GDM1 (cell line): ENCODE data around the gene OR51S1.
"Not testable (repeated sequence)": the region's sequence is repeated elsewhere in the genome, so short reads cannot be mapped to it uniquely, and the experiment has no call there.

Experiments used
- DNase-seq: peaks from one replicate; lab custom pipeline; 2025; lab: John Stamatoyannopoulos, UW

OR51S1 gene, protein sequence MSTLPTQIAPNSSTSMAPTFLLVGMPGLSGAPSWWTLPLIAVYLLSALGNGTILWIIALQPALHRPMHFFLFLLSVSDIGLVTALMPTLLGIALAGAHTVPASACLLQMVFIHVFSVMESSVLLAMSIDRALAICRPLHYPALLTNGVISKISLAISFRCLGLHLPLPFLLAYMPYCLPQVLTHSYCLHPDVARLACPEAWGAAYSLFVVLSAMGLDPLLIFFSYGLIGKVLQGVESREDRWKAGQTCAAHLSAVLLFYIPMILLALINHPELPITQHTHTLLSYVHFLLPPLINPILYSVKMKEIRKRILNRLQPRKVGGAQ

DNA sequence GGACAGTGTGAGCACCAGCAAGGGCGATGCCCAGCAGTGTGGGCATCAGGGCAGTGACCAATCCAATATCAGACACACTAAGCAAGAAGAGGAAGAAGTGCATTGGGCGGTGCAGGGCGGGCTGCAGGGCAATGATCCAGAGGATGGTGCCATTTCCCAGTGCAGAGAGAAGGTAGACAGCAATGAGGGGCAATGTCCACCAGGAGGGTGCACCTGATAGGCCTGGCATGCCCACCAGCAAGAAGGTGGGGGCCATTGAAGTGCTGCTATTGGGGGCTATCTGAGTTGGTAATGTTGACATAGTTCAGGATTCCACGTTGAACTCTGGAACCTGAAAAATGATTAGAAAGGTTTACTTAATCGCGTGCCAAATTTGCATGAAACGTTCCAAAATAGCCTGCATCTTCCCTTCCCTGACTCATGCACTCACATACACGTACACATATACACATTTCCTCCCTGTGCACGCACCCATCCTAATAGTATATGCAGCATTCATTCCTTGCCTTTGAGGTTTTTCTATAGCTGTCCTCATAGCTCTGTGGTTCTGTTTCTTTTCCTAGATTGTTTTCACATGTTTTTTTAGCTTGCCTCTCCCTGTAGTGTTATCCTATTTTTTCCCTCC is at the start of gene OR51S1:
OR51S1 (minus strand) TSS at position 301 of the 625 bp plus-strand sequence; CDS start at position 301, 0 bp downstream.
- DNase-seq: no peak

DNA sequence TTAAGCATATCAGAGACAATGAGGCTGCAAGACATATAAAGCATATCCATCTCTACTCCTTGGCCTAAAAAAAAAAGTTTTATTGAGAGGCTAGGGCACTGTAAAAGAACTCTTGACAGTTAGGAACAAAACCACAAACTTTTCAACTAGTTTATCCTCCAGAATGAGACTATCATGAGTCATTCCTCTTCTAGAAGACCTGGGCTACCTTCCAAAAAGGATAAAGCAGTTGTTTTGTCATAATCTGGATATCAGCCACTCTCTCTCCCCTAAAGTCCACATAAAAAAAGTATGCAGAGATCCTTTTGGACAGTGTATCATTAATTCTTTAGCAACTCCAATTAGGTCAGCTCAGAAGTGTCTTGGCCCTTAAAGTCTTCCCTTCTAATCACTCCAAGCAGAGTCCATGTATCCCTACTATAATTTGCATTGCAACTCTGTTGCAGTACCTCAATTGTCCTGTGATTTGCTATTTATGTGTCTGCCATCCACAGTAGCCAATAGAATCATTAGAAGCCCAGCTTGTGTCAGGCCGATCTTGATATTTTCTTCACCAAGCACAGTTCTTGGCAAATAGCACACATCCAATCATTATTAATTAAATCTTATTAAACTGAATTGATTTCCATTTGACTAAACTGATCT is 43.1 kb upstream of the OR51S1 start:
- DNase-seq: no peak

DNA sequence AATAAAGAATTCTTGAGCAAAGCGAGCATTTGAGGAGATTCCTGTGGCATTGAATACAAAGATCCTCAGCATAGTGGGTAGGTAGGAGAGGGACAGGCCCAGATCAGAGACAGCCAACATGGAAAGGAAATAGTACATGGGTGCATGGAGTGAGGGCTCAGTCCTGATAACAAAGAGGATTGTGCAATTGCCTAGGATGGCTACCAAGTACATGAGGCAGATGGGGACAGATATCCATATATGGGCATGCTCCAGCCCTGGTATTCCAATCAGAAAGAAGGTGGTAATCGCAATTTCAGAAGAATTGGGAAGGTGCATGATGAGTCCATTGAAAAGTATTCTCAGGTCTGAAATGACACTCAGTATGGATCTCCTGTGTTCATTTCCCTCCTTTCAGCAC is 41.3 kb upstream of the OR51S1 start:
- DNase-seq: no peak

DNA sequence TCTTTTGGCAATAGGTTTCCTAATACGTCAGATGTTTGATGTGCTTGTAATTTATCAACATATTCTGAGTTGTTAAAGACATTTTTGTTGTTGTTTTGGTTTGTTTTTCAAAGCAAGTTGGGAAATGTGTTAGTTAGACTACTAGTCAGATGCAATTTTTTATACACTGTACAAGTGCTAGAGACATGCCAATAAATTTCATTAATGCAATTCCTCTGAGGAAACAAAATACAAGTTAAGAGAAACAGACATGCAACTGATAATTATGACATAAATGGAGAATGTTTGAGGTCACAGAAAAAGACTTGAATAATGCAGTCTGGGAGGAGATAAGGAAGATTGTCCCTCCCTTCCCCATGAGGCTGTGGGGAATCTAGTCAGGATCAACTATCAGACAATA is 38.6 kb upstream of the OR51S1 start:
- no peak for DNase-seq

DNA sequence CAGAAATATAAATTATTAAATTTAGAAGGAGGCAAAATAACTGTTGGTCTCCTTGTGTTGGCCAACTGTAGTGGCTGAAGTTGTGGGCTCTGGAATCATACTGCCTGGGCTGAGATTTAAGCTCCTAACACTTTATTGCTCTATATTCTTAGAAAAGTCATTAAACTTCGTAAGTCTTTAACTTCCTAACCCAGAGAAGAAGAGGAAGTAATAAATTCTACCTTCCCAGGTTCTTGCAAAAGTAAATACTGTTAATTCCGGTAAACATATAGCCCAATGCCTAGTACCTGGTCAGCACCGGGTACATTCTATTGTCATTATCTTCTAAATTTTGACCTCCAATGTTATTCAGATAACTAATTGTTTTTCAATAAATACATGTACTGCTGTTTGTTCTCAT is 37.2 kb upstream of the OR51S1 start:
- no peak for DNase-seq

DNA sequence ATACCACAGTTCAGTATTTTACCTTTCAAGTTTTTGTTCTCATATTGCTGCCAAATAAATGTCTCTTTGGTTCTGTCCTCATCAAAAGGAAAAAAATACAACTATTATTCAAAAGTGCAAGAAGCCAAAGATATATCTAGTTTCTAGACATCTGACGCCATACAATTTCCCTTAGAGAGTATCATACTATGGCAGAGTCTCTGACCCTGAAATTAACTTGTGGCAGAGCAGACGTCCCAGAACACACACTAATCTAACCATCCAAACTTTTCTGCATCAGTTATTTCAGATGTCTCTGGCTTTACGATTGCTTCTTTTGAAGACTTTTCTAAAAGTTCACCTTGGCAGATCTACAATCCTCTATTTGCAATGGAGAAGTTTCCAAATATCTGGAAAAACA is 35.4 kb upstream of the OR51S1 start:
- no peak for DNase-seq

DNA sequence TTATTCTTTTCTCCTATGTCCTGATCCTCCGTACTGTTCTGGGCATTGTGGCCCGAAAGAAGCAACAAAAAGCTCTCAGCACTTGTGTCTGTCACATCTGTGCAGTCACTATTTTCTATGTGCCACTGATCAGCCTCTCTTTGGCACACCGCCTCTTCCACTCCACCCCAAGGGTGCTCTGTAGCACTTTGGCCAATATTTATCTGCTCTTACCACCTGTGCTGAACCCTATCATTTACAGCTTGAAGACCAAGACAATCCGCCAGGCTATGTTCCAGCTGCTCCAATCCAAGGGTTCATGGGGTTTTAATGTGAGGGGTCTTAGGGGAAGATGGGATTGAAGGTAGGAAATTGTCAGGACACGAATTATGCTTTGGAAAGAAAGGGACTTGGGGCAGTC is 33.5 kb upstream of the OR51S1 start:
- no peak for DNase-seq

DNA sequence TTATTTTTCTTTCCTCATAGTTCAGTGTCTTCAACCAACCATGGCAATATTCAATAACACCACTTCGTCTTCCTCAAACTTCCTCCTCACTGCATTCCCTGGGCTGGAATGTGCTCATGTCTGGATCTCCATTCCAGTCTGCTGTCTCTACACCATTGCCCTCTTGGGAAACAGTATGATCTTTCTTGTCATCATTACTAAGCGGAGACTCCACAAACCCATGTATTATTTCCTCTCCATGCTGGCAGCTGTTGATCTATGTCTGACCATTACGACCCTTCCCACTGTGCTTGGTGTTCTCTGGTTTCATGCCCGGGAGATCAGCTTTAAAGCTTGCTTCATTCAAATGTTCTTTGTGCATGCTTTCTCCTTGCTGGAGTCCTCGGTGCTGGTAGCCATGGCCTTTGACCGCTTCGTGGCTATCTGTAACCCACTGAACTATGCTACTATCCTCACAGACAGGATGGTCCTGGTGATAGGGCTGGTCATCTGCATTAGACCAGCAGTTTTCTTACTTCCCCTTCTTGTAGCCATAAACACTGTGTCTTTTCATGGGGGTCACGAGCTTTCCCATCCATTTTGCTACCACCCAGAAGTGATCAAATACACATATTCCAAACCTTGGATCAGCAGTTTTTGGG is 33.0 kb upstream of the OR51S1 start, which contains the start of gene OR51T1:
OR51T1 (plus strand) TSS at position 41 of the 641 bp plus-strand sequence; CDS start at position 41, 0 bp downstream.
- no peak for DNase-seq

DNA sequence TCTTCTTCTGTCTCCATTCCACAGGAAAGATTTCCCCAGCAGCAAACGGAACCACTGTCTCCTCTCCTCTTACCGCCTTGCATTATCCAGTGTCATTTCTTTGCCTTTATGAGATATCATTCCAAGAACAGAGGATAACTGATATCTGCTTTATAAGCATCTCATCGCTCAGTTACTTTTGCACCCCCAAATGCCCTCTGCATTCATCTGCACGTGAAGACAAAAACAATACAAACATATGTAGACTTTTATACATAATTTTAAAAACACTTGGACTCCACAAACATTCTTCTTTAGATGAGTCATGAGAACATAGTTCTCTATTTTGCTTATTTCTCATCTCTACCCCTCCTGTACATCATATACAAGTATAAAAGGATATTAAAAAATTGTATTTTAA is 32.2 kb upstream of the OR51S1 start:
- no peak for DNase-seq

DNA sequence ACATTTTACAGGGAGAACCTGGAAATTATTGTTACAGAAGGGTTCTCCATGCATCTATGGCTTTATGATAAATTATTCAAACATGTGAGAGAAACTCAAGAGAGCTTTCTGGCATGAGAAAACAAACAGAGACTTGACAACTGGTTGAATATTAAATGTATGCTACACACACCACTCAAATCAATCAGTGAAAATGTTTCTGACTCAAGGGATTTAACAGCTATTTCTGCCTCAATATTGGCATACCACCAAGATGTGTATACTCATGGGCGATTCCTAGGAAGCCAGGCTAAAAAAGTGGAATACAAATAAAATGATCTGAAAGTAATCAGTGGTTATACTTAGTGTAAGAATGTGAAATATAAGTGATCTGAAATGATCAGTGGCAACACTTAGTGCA is 16.8 kb upstream of the OR51S1 start:
- no peak for DNase-seq

DNA sequence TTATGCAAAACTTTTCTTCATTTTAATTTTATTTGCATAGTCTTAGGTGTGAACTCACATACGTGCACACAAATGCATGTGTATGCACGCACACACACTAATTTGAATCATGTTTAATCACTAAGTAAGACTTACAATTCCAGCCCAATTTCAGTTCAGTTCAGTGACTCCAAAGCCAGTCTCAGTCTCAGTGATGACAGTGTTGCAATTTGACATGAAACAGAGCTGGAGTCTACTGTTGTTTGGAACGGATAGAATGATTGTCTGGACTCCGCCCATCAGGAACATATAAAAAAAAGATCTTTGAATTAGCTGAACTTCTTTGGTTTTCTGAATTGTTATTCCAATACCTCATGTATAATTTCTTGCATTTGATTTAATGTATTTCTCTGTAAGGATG is 14.9 kb upstream of the OR51S1 start:
- DNase-seq: no peak

DNA sequence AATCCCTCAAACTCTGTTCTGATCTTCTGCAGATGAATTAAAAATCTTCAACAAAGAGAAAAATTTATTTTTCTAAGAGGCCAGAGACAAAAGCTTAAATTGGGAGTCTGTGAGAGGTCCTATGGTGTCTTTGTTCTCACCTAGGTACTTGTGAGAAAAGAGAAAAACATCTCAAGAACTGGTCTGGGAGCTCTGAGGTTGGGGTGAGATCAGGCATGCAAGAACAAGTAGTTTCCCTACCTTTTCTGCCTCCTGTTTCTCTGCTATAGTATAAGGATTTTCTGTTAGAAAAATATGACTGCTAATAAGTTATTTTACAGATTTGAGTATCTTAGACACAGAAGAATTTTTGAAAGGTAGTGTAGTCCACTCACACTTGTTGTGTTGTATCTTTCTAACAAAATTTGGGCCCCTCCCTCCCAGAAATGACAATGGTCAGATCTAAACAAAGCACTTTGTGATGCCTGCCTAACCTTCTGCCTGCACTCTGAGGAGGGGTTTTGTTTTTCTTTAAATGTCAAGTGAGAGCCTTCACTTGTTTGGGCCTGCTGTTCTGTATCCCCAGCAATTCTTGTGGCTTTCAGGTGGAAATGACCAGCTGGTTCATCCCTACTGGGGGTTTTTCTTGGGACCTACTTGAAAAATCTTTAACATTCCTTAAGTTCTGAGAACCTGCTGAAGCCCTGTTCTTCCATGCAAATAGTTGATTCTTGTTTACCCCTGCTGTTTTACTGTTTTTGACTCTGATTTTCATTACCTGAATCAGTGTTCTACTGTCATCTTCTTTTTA is 13.6 kb upstream of the OR51S1 start:
- no peak for DNase-seq

DNA sequence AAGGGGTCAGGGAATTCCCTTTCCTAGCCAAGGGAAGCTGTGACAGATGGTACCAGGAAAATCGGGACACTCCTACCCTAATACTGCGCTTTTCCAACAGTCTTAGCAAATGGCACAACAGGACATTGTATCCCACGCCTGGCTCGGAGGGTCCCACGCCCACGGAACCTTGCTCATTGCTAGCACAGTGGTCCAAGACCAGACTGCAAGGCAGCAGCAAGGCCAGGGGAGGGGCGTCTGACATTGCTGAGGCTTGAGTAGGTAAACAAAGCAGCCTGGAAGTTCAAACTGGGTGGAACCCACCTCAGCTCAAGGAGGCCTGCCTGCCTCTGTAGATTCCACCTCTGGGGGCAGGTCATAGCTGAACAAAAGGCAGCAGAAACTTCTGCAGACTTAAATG is 5.3 kb upstream of the OR51S1 start:
- not testable (repeated sequence) for DNase-seq

DNA sequence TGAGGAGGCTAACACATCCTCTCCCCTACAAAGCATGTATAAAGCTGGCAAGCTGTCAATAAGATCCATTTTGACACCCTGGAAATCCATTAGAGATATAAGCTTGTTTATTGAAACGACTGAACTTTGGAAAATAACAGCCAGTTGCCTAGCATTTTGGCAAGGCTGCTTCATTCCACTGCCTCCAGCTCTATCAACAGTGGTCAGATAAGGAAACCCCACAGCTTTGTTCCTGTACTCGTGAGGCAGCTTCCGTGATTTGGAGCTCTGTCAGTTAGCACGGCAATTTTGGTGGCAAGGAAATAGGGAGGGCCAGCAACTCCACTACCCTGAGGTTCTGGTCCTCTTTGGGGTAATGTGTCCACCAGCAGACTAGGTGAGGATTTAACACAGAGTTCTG is 2.0 kb upstream of the OR51S1 start:
- no peak for DNase-seq

DNA sequence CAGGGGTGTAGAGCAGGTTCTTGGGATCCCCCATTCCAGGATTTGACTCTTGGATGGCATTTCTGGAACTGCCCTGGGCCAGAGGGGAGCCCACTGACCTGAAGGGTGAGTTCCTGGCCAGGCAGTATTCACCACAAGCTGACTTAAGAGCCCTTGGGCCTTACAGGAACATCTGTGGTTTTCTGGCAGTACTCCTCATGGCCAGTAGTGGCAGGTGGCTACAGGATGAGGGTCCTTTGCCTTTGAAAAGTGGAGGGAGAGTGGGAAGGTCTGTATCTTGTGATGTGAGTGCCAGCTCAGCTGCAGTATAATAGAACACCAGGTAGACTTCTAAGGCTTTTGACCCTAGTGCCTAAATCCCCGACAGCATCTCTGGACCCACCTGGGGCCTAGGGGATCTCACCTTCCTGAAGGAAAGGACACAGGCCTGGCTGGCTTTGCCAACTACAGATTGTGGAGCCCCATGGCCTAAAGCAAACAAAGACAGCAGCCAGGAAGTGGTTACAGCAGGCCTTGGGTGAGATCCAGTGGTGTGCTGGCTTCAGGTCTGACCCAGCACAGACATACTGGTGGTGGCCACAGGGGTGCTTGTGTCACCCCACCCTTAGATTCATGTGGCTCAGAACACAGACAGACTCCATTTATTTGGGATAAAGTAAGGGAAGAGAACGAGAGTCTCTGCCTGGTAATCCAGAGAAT is 9.0 kb downstream of the OR51S1 start:
- no peak for DNase-seq

DNA sequence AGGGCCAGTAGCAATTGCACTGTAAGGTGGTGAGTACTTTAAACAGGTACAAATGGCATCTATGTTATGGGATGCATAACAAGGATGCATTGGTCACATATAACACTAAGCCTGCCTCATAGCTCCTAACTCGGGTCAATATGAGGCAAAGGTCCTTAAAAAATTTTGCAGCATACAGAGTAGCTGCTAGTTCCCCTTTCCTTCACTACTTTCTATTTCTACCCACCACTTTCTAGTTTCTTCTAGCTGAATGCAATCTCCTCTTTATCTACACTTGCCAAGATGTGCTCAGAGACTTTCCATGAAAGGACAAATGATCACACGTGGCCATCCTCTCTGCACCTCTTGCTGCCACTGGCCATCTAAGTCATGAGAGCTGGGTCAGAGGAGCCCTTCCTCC is 18.1 kb downstream of the OR51S1 start:
- DNase-seq: no peak

DNA sequence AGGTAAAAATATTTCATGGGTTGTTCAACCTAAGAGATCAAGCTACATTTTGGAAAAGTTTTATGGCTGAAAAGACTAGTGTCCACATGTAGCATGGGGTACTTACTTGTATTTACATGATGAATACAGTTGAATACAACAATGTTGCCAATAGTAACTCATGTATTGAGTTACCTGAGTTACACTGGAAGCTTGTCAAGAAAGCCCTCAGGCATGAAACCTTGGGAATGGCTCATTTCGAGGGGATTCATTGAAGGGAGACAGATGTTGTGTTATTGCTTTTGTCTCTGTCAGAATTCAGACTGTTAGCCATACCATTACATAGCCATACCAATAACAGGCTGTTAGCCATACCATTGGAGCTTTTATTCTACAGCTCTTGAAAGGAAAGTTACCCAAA is 18.7 kb downstream of the OR51S1 start:
- no peak for DNase-seq

DNA sequence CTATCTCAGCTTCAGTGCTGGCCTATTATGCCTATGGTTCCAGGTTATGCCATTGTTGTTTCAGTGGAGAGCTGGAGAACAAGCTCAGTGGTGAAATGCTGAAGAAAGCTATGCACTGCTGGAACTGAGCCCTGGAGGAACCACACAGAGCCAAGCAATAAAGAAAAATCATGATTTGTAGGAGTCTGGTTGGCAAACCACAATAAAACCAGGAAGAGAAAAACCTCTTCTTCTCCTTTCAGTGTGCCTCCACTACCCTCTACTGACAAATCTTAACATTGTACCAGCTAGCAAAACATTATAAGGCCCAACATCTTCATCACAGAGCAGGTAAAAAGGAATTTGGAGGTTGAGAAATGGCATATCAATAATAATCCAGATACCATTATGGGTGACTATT is 22.6 kb downstream of the OR51S1 start:
- no peak for DNase-seq

DNA sequence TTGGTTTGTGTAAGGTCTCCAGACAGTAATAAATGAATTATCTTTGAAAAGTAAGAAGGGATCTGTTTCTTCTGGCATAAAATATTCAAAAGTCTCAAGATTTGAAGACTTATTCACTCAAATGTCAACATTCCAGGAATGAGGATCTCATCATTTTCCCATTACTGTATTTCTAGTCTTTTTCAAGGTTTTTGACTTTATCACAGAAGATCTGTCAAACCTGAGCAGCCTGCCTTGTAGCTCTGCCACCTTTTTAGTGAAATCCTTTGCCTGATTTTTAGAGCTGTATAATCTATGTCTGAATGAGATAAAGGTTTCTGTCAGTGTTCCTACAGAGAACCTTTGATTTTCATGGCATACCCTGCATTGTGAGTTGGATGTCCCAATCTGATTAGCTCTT is 23.9 kb downstream of the OR51S1 start:
- DNase-seq: no peak

DNA sequence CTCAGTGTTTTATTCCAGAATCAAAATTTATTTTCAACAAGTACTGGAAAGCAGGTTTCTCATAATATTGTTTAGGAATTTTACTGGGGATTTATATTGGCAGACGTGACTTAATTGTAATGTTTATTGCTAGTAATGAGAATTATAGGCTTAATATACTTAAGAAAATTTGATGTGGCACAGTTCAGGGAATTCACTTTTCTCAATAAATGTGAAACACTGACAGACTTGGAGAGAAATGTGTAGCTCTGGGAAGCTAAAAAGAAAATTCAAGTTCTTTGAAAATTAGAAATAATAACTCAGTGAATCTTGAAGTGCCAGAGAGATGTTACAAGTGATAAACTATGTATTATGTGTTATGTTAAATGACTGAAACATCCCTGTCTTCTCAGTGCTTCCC is 28.0 kb downstream of the OR51S1 start, which contains the start of gene OR51F2:
OR51F2 (plus strand) TSS at position 301 of the 400 bp plus-strand sequence. CDS start 101 bp downstream, outside the sequence.
- no peak for DNase-seq

DNA sequence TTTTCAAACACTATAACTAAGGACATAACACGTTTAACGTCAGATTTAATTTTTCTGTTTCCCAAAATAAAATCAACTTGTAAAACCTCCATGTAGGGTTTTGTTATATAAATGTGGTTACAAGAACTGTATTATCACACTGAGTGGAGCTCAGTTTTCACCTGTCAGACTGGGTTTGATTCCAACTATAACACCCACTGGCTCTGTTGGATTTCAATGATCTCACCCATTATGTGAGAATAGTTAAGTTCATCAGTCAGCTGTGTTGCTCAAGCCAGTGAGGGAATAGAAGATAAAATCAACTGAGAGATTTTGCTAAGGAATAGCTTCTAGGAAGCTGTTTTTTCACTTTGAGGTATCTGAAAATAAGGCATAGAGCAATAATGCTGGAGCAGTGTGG is 39.8 kb downstream of the OR51S1 start:
- DNase-seq: no peak
